Pancreas (tissue), 10 donors: ENCODE data around the gene CIAO2B. TPM values are rescaled to one million over a fixed set of nuclear protein-coding genes. Genes with fewer than 3 reads are reported as not detected.
A peak's percentile ranks its signal among the peaks of the same experiment; 100 is the strongest.

ENCODE experiments used
- ATAC-seq, 4 donors: fragments of 200-7000 bp; cut with Tn5 transposase; one replicate each; pipeline versions ENCODE4 v1.8.0 to v1.9.1; 2020; ENCODE audit warnings: mild to moderate bottlenecking in 4 of 4, moderate library complexity in 4 of 4
- DNase-seq, 6 donors: peaks; one replicate each; pipeline ENCODE4 v3.0.0-alpha.2; 2020
- FAIRE-seq: peaks from 2 replicates; lab custom pipeline; 2012; peaks lifted over from hg19 to GRCh38; lab: Jason Lieb, UNC
- H3K27ac ChIP-seq, 4 donors: fragments of 200-600 bp; sonication (generic); 1 replicate in 3 of 4; 2 replicates in 1 of 4; pipeline versions ENCODE4 v1.5.0 to v1.8.0; 2020
- H3K27me3 ChIP-seq, 4 donors: fragments of 200-600 bp; one replicate each; pipeline ENCODE4 v1.8.0; 2021
- H3K36me3 ChIP-seq, 3 donors: fragments of 200-600 bp; sonication (generic) in 1 of 3; one replicate each; pipeline versions ENCODE4 v1.5.0 to v1.8.0; 2020 to 2021
- H3K4me1 ChIP-seq, 3 donors: fragments of 200-600 bp; one replicate each; pipeline ENCODE4 v1.8.0; 2021
- H3K4me3 ChIP-seq, 4 donors: fragments of 200-600 bp; sonication (generic) in 2 of 4; one replicate each; pipeline versions ENCODE4 v1.5.0 to v1.8.0; 2020 to 2021
- H3K9me3 ChIP-seq, 4 donors: fragments of 200-600 bp; one replicate each; pipeline ENCODE4 v1.8.0; 2021
- CTCF ChIP-seq, 4 donors: fragments of 200-600 bp; sonication (generic) in 3 of 4; IDR thresholded peaks; one replicate each; pipeline versions ENCODE4 v1.5.0 to v1.8.0; 2021; ENCODE audit warnings: antibody characterized with exemption in 4 of 4
- WGBS, 2 donors: extraction: QIAGEN DNeasy Blood & Tissue Kit; methylation state at CpG; one replicate each; pipeline ENCODE4 v1.1.7; 2013; 5-methylcytosine and 5-hydroxymethylcytosine counted together
- intact Hi-C, 3 donors: fragments of 100-400 bp; cut with DNase I; formaldehyde crosslinking; loops; one replicate each; pipeline versions ENCODE4 v1.11.1 to v1.14.2; 2022
- polyA plus RNA-seq, 2 donors: library from polyadenylated mRNA; stranded (reverse); fragments of 200-250 nt; gene quantifications; one replicate each; pipeline ENCODE4 v1.2.3, GENCODE V29; 2013
- total RNA-seq, 6 donors: library from RNA; stranded (reverse); fragmentation: NEBNext Ultra II Directional in 4 of 6; extraction: Animal tissue kit (Norgen Biotek cat#: 25700) in 4 of 6; gene quantifications; one replicate each; pipeline versions ENCODE4 v1.2.1 to v1.2.4, GENCODE V29; 2021 to 2023
- donor health status: healthy with polysubstance abuse.
- donor health status: DM: no; HTN: no; CAD: no; lungs with moderate emphysema.
- donor health status: DM: no; HTN: no; CAD: no.
- donor health status: control.
- donor health status: control.
- donor health status: Bipolar disorder and iron deficiency.
- donor health status: DM: yes; HTN: yes; CAD: no.
- donor health status: DM: no; HTN: no; CAD: no.
- donor health status: DM: no; HTN: no; CAD: no.
- donor health status: DM: yes; HTN: yes; CAD: no.

Gene CIAO2B
- total and polyA plus RNA-seq, 8 donors, result 14.8 to 86.9 (median 26.3) TPM

- H3K9me3 ChIP-seq, result no peaks in the 10 kb centered on the region
- H3K36me3 ChIP-seq, result no peaks in the 10 kb centered on the region
- WGBS, 2 donors, result 55 to 65% methylated on average over 16 of the region's 16 CpGs
- FAIRE-seq (no peak), ATAC-seq (peak in 1 of 4 donors; percentile 20), DNase-seq (no peak)
- no peaks in the 10 kb centered on the region for H3K27me3 ChIP-seq
- intact Hi-C loops, result loop anchor here in 1 of 3 donors (10.0 kb wide), 1 partner anchor 50 kb away; no protein-coding TSS in a partner anchor
- H3K27ac ChIP-seq, result no peak overlapping the region
- no peak for TF ChIP-seq CTCF (IDR thresholded peaks at IDR 0.05)
- H3K4me3 ChIP-seq, result no peak overlapping the region
- H3K4me1 ChIP-seq, result peaks cover 5 to 9% (median 6%) of the 10 kb centered on the region in 3 donors
These were observed 29.2 kb downstream of the CIAO2B start for GRCh38 chr16:66904846-66905632.

- DNase-seq (no peak), ATAC-seq (no peak), FAIRE-seq (no peak)
- no peaks in the 10 kb centered on the region for H3K9me3 ChIP-seq
- no peaks in the 10 kb centered on the region for H3K36me3 ChIP-seq
- TF ChIP-seq CTCF (IDR thresholded peaks at IDR 0.05), result no peak
- H3K4me1 ChIP-seq, result peaks cover 6 to 14% (median 11%) of the 10 kb centered on the region in 3 donors
- H3K27ac ChIP-seq, result no peak overlapping the region
- WGBS, 2 donors, result 93 to 94% methylated on average over 13 of the region's 13 CpGs
- intact Hi-C loops, result loop anchor here in 1 of 3 donors (10.0 kb wide), 1 partner anchor 50 kb away; no protein-coding TSS in a partner anchor
- H3K27me3 ChIP-seq, result no peaks in the 10 kb centered on the region
- H3K4me3 ChIP-seq, result no peak overlapping the region
These were observed 29.8 kb downstream of the CIAO2B start for GRCh38 chr16:66904428-66904845.

- no peak for TF ChIP-seq CTCF (IDR thresholded peaks at IDR 0.05)
- no peak overlapping the region for H3K27ac ChIP-seq
- ATAC-seq (no peak), DNase-seq (no peak), FAIRE-seq (no peak)
- no peak overlapping the region for H3K4me3 ChIP-seq
- intact Hi-C loops, result loop anchor here in 1 of 3 donors (10.0 kb wide), 1 partner anchor 51 kb away; no protein-coding TSS in a partner anchor
- peaks cover 6 to 15% (median 14%) of the 10 kb centered on the region in 3 donors for H3K4me1 ChIP-seq
- 69 to 72% methylated on average over 11 of the region's 11 CpGs for WGBS, 2 donors
- no peaks in the 10 kb centered on the region for H3K36me3 ChIP-seq
- no peaks in the 10 kb centered on the region for H3K27me3 ChIP-seq
- no peaks in the 10 kb centered on the region for H3K9me3 ChIP-seq
These were observed 30.4 kb downstream of the CIAO2B start for GRCh38 chr16:66903544-66904427.

GRCh38 chr16:66902648-66903543, 31.3 kb downstream of the CIAO2B start:
- Histone ChIP-seq H3K27ac (no peak overlapping the region), H3K4me1 (peaks cover 6 to 15% (median 14%) of the 10 kb centered on the region in 3 donors), H3K27me3 (no peaks in the 10 kb centered on the region), H3K4me3 (no peak overlapping the region), H3K36me3 (no peaks in the 10 kb centered on the region), H3K9me3 (no peaks in the 10 kb centered on the region)
- no peak for ATAC-seq
- 85 to 86% methylated on average over 14 of the region's 14 CpGs for WGBS, 2 donors
- intact Hi-C loops, result loop anchor here in 1 of 3 donors (10.0 kb wide), 1 partner anchor 52 kb away; no protein-coding TSS in a partner anchor
- DNase-seq, result peak in 1 of 6 donors; percentile 18
- FAIRE-seq, result no peak
- no peak for TF ChIP-seq CTCF (IDR thresholded peaks at IDR 0.05)
